CD4-positive, alpha-beta T cell treated with Interleukin-15 for 4 hours (primary cell): Measurements from ENCODE around the gene DENND11.

ENCODE experiments used
- DNase-seq: peaks from one replicate; pipeline ENCODE4 v3.0.0-alpha.2; 2020; ENCODE audit warnings: low spot score

Gene DENND11

GRCh38 chr7:141702047-141702567 lies at the start of gene DENND11:
DENND11 (minus strand) TSS chr7:141702166; CDS start chr7:141702153, 13 bp downstream.
- peak; percentile 19 for DNase-seq

GRCh38 chr7:141748396-141748795 lies 46.4 kb upstream of the DENND11 start:
- no peak for DNase-seq

- DNase-seq, result no peak
Measured at GRCh38 chr7:141744131-141744530, 42.2 kb upstream of the DENND11 start.

GRCh38 chr7:141742229-141742628 lies 40.3 kb upstream of the DENND11 start:
- no peak for DNase-seq

GRCh38 chr7:141739250-141739649 lies 37.3 kb upstream of the DENND11 start:
- DNase-seq, result no peak

GRCh38 chr7:141738592-141739013 lies 36.6 kb upstream of the DENND11 start:
- no peak for DNase-seq

GRCh38 chr7:141737836-141738591 lies 36.0 kb upstream of the DENND11 start, which contains the start of gene SSBP1:
SSBP1 (plus strand) TSS chr7:141738358; CDS start chr7:141739167, 809 bp downstream.
- peak; percentile 93 for DNase-seq

GRCh38 chr7:141737118-141737835 lies 35.3 kb upstream of the DENND11 start:
- peak; percentile 4 for DNase-seq

- no peak for DNase-seq
Measured at GRCh38 chr7:141731476-141732149, 29.6 kb upstream of the DENND11 start.

GRCh38 chr7:141729020-141729419 lies 27.1 kb upstream of the DENND11 start:
- DNase-seq, result no peak

GRCh38 chr7:141722529-141722928 lies 20.6 kb upstream of the DENND11 start:
- DNase-seq, result no peak

- DNase-seq, result no peak
Measured at GRCh38 chr7:141717450-141717849, 15.5 kb upstream of the DENND11 start.

GRCh38 chr7:141715794-141716689 lies 14.1 kb upstream of the DENND11 start:
- DNase-seq, result no peak

GRCh38 chr7:141715018-141715417 lies 13.1 kb upstream of the DENND11 start:
- no peak for DNase-seq

GRCh38 chr7:141714571-141714970 lies 12.6 kb upstream of the DENND11 start:
- DNase-seq, result no peak

- DNase-seq, result no peak
Measured at GRCh38 chr7:141713890-141714289, 11.9 kb upstream of the DENND11 start.

- no peak for DNase-seq
Measured at GRCh38 chr7:141712603-141713255, 10.8 kb upstream of the DENND11 start.

- no peak for DNase-seq
Measured at GRCh38 chr7:141710301-141710700, 8.3 kb upstream of the DENND11 start.

GRCh38 chr7:141709749-141710148 lies 7.8 kb upstream of the DENND11 start:
- DNase-seq, result no peak

- no peak for DNase-seq
Measured at GRCh38 chr7:141709318-141709717, 7.4 kb upstream of the DENND11 start.

- no peak for DNase-seq
Measured at GRCh38 chr7:141708351-141708750, 6.4 kb upstream of the DENND11 start, which contains the start of gene WEE2. WEE2 (plus strand) TSS chr7:141708353; CDS start chr7:141708759, 406 bp downstream.
